ENCODE results near the gene BMP4.

BMP4 gene

GRCh38 chr14:53964249-53964648 lies 7.6 kb upstream of the BMP4 start:
- no peak for DNase-seq

GRCh38 chr14:53963320-53964227 lies 6.9 kb upstream of the BMP4 start:
- DNase-seq: peak in 1 of 56 donors; percentile 44

GRCh38 chr14:53962953-53963319 lies 6.3 kb upstream of the BMP4 start:
- no peak for DNase-seq

GRCh38 chr14:53958628-53959027 lies 2.0 kb upstream of the BMP4 start:
- DNase-seq: no peak

GRCh38 chr14:53957739-53958138 lies 1.1 kb upstream of the BMP4 start:
- DNase-seq: no peak

GRCh38 chr14:53955671-53956426 lies 776 bp downstream of the BMP4 start:
- no peak for DNase-seq

GRCh38 chr14:53955229-53955556 lies 1.4 kb downstream of the BMP4 start:
- no peak for DNase-seq

- peak in 1 of 56 donors; percentile 11 for DNase-seq
Observed at GRCh38 chr14:53954551-53955228, 1.9 kb downstream of the BMP4 start.

- peak in 2 of 56 donors; percentile 24 to 32 for DNase-seq
Observed at GRCh38 chr14:53953828-53954550, 2.6 kb downstream of the BMP4 start.

- DNase-seq: peak in 33 of 56 donors; percentile 5 to 71 (median 35)
Observed at GRCh38 chr14:53953002-53953827, 3.4 kb downstream of the BMP4 start.

- DNase-seq: no peak
Observed at GRCh38 chr14:53952533-53952932, 4.1 kb downstream of the BMP4 start.

GRCh38 chr14:53951627-53952303 lies 4.9 kb downstream of the BMP4 start:
- DNase-seq: no peak

- DNase-seq: no peak
Observed at GRCh38 chr14:53951243-53951626, 5.4 kb downstream of the BMP4 start.

GRCh38 chr14:53950031-53950793 lies 6.4 kb downstream of the BMP4 start:
- DNase-seq: no peak

GRCh38 chr14:53949201-53949600 lies 7.4 kb downstream of the BMP4 start:
- no peak for DNase-seq

- DNase-seq: no peak
Observed at GRCh38 chr14:53948205-53948884, 8.3 kb downstream of the BMP4 start.

- DNase-seq: no peak
Observed at GRCh38 chr14:53947452-53948204, 9.0 kb downstream of the BMP4 start.

GRCh38 chr14:53947094-53947445 lies 9.6 kb downstream of the BMP4 start:
- no peak for DNase-seq
